Measurements from ENCODE around the gene KLF7.

DNA sequence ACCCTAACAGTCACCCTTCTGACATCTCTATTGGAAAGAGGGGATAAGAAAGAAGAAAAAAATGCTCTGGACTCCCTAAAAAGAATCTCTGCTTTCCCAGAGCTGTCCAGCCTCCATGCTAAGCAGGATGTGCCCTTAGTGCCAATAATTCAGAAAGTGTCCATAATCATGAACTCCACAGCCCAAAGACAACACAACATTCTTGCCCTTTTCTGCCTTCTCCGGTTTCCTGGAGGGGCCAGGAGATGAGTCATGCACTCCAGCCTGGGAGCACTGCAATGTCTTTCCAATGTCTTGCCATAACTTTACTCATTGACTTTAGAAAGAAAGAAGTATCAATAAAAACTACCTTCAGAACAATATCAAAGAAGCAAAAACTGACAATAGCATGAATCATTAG lies 44.0 kb downstream of the KLF7 start:
- no peak for TF ChIP-seq CTCF (IDR thresholded peaks at IDR 0.05; ENCODE audit: low read length)
- no peak for TF ChIP-seq EZH2 (optimal IDR thresholded peaks at IDR 0.05; ENCODE audit: low read depth, low read length)

Measured in MM.1S (cell line).